GM12878 (cell line): ENCODE measurements around the gene STAT4. TPM values are rescaled to one million over a fixed set of nuclear protein-coding genes. Genes with fewer than 3 reads are reported as not detected.
A peak's percentile ranks its signal among the peaks of the same experiment; 100 is the strongest.

Experiments used
- ATAC-seq: fragments of 200-7000 bp; cut with Tn5 transposase; 3 replicates; pipeline ENCODE4 v1.9.1; 2020; ENCODE audit warnings: mild to moderate bottlenecking, moderate library complexity
- BruUV-seq: library from RNA; stranded (reverse); fragments of 400-500 nt; replicated peaks from 2 replicates; lab custom pipeline; 2021; lab: Mats Ljungman, UMichigan
- CTCF ChIA-PET: fragments of 300-600 bp; sonication (Branson Sonifier 250); formaldehyde crosslinking; extraction: SDS; loops from one replicate; lab custom pipeline; 2021; ENCODE audit warnings: inconsistent platforms; lab: Yijun Ruan, JAX
- POLR2A ChIA-PET: fragments of 350-600 bp; formaldehyde crosslinking; extraction: SDS; loops from one replicate; lab custom pipeline; 2021; ENCODE audit warnings: inconsistent platforms; lab: Charles Lee
- RAD21 ChIA-PET: fragments of 300-600 bp; sonication (Branson Sonifier 250); formaldehyde crosslinking; loops from one replicate; lab custom pipeline; 2023; ENCODE audit warnings: antibody characterized with exemption; ENCODE audit not compliant: unreplicated experiment; lab: Charles Lee
- SMC1A ChIA-PET: fragments of 300-600 bp; sonication (Branson Sonifier 250); formaldehyde crosslinking; loops from one replicate; lab custom pipeline; 2023; ENCODE audit not compliant: unreplicated experiment, uncharacterized antibody; lab: Charles Lee
- DNase-seq: peaks from one replicate; pipeline ENCODE4 v3.0.0-alpha.2; 2011; ENCODE audit warnings: low read depth, low spot score
- FAIRE-seq: peaks from 3 replicates; lab custom pipeline; 2011; peaks lifted over from hg19 to GRCh38; lab: Jason Lieb, UNC
- H2AFZ ChIP-seq: 2 replicates; pipeline ENCODE4 v1.6.0; 2011; ENCODE audit warnings: low read depth, low read length, control low read depth; ENCODE audit not compliant: control insufficient read depth
- H3K27ac ChIP-seq: 2 replicates; pipeline ENCODE4 v1.5.1; 2011; ENCODE audit warnings: control low read depth; ENCODE audit not compliant: control insufficient read depth, insufficient read depth
- H3K27me3 ChIP-seq, 2 experiments: replicated peaks in 1 of 2; 2 replicates each; pipeline versions ENCODE4 v1.6.0 to v1.6.1; 2011; ENCODE audit warnings: low read length in 1 of 2; ENCODE audit not compliant: control insufficient read depth in 2 of 2, insufficient read depth in 2 of 2
- H3K36me3 ChIP-seq, 2 experiments: 2 replicates each; pipeline ENCODE4 v1.5.1; 2011; ENCODE audit warnings: low read length in 1 of 2; ENCODE audit not compliant: control insufficient read depth in 2 of 2, insufficient read depth in 2 of 2
- H3K4me1 ChIP-seq: 2 replicates; pipeline ENCODE4 v1.6.1; 2011; ENCODE audit warnings: mild to moderate bottlenecking, low read length, moderate library complexity, mixed read lengths; ENCODE audit not compliant: control insufficient read depth, insufficient read depth
- H3K4me2 ChIP-seq: 2 replicates; pipeline ENCODE4 v1.6.0; 2011; ENCODE audit warnings: control low read depth; ENCODE audit not compliant: control insufficient read depth, insufficient read depth
- H3K4me3 ChIP-seq: fragments of 200-600 bp; sonication (generic); 2 replicates; pipeline ENCODE4 v1.5.1; 2016
- H3K79me2 ChIP-seq: 2 replicates; pipeline ENCODE4 v1.6.0; 2011; ENCODE audit warnings: low read length; ENCODE audit not compliant: control insufficient read depth, insufficient read depth
- H3K9ac ChIP-seq: 2 replicates; pipeline ENCODE4 v1.8.0; 2011; ENCODE audit warnings: low read length, control low read depth, mixed read lengths; ENCODE audit not compliant: control insufficient read depth, insufficient read depth
- H3K9me3 ChIP-seq: replicated peaks from 3 replicates; pipeline ENCODE4 v1.5.1; 2011; ENCODE audit warnings: mild to moderate bottlenecking, low read length; ENCODE audit not compliant: control insufficient read depth, insufficient read depth
- H4K20me1 ChIP-seq: 2 replicates; pipeline ENCODE4 v1.6.0; 2011; ENCODE audit not compliant: control insufficient read depth, insufficient read depth
- CREM ChIP-seq: IDR thresholded peaks from 2 replicates; pipeline ENCODE4 v1.6.1; 2014; ENCODE audit warnings: antibody characterized with exemption, low read depth
- DPF2 ChIP-seq: fragments of 450-650 bp; IDR thresholded peaks from 2 replicates; pipeline ENCODE4 v1.6.1; 2017; ENCODE audit warnings: mild to moderate bottlenecking
- GABPA ChIP-seq: IDR thresholded peaks from 2 replicates; pipeline ENCODE4 v1.6.1; 2014; ENCODE audit warnings: antibody characterized with exemption, low read depth, mild to moderate bottlenecking, inconsistent platforms
- IKZF2 ChIP-seq, 2 experiments: fragments of 450-650 bp; IDR thresholded peaks; 2 replicates each; pipeline ENCODE4 v1.6.1; 2017; ENCODE audit warnings: mild to moderate bottlenecking in 2 of 2, moderate library complexity in 2 of 2
- JUNB ChIP-seq: IDR thresholded peaks from 2 replicates; pipeline ENCODE4 v1.6.1; 2016; ENCODE audit warnings: antibody characterized with exemption, mild to moderate bottlenecking
- MEF2B ChIP-seq: fragments of 450-650 bp; IDR thresholded peaks from 2 replicates; pipeline ENCODE4 v1.6.1; 2018; ENCODE audit warnings: mild to moderate bottlenecking, moderate library complexity; ENCODE audit not compliant: partially characterized antibody, poor library complexity, severe bottlenecking
- SIN3A ChIP-seq: IDR thresholded peaks from 2 replicates; pipeline ENCODE4 v1.6.1; 2012; ENCODE audit warnings: low read depth, low read length, improper control_type of control experiment
- SPI1 ChIP-seq: IDR thresholded peaks from 2 replicates; pipeline ENCODE4 v1.6.1; 2011; ENCODE audit warnings: low read depth, mild to moderate bottlenecking, low read length, moderate library complexity, borderline replicate concordance; ENCODE audit not compliant: insufficient read depth
- SUZ12 ChIP-seq: fragments of 200-600 bp; sonication (generic); IDR thresholded peaks from one replicate; pipeline ENCODE4 v1.6.1; 2018; ENCODE audit warnings: antibody characterized with exemption, mild to moderate bottlenecking; ENCODE audit not compliant: unreplicated experiment
- whole genome bisulfite sequencing: methylation state at CpG from one replicate; pipeline ENCODE4 v1.1.6; 2016; ENCODE audit warnings: low lambda C conversion rate; ENCODE audit not compliant: insufficient replicate concordance, insufficient coverage; ENCODE audit errors: missing lambda C conversion rate; 5-methylcytosine and 5-hydroxymethylcytosine counted together
- in situ Hi-C: fragments of 300-500 bp; cut with MboI; formaldehyde crosslinking; loops from 9 replicates; pipeline ENCODE4 v1.14.3; 2018; ENCODE audit warnings: mixed read lengths
- intact Hi-C: fragments of 100-400 bp; cut with micrococcal nuclease; formaldehyde crosslinking; loops from one replicate; pipeline ENCODE4 v1.14.2; 2022; ENCODE audit not compliant: unreplicated experiment
- polyA plus RNA-seq, 11 experiments: library from polyadenylated mRNA; depleted of rRNA in 4 of 11; unstranded in 6 of 11; stranded (reverse) in 5 of 11; fragments of >200 nt; fragmentation: Nextera tagmentation in 4 of 11; fragmentation: Illumina TruSeq in 1 of 11; extraction: Ambion mirVana in 4 of 11; extraction: Trizol in 1 of 11; gene quantifications; 1 replicate in 1 of 11; 2 replicates in 10 of 11; pipeline versions ENCODE4 v1.2.1 to v1.2.3, GENCODE V29; 2011 to 2016; ENCODE audit warnings: inconsistent platforms in 2 of 11, missing spikeins in 2 of 11, low read depth in 1 of 11
- total RNA-seq, 4 experiments: library from RNA; depleted of rRNA in 3 of 4; stranded (reverse); fragments of >200 nt in 3 of 4; fragmentation: Illumina TruSeq in 1 of 4; extraction: Trizol in 1 of 4; gene quantifications; 2 replicates each; pipeline versions ENCODE4 v1.2.1 to v1.2.3, GENCODE V29; 2013 to 2021

Gene STAT4
- total and polyA plus RNA-seq, 10 of the 15 experiments (the other 5 are each of a cell fraction or from before 2014, with no cell fraction given) = 3.1 to 9.3 (median 7.1) TPM

DNA sequence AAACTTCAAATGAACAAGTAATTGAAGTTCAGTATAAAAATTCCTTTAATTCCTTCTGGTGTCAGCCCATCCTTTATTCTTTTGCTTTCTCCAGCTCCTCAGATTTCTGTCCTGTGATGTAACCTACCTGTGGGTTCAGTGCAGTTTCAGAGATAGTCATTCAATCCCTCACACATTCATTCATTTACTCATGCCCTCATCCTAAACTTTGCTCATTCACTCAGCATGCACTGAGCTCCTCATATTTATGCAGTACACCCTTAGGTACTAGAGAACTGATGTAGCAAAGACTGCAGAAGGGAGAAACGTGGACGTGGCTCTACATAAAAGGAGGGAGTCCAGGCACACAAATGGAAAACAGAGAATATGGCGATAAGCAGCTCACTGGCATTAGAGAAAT lies 91.5 kb downstream of the STAT4 start:
- H3K4me1 ChIP-seq = no peaks in the 10 kb centered on the region
- ATAC-seq (peak; percentile 34; the same call in 1 of the 3 replicates), FAIRE-seq (no peak), DNase-seq (no peak)
- ChIA-PET CTCF (interaction anchor here (0.6 to 2.9 kb wide), 5 partner anchors 9 to 196 kb away, joined by 3 to 17 read pairs (median 6); no protein-coding TSS in a partner anchor), SMC1A (interaction anchor here (1.2 to 2.9 kb wide), 4 partner anchors 8 to 99 kb away, joined by 3 to 20 read pairs (median 6); no protein-coding TSS in a partner anchor), POLR2A (interaction anchor here (0.6 kb wide), 1 partner anchor 635 kb away, joined by 3 read pairs; no protein-coding TSS in a partner anchor), RAD21 (interaction anchor here (1.3 kb wide), 1 partner anchor 96 kb away, joined by 6 read pairs; no protein-coding TSS in a partner anchor)
- no TSS peak for BruUV-seq
- no peak overlapping the region for H3K4me2 ChIP-seq
- no peak overlapping the region for H3K4me3 ChIP-seq
- H3K27me3 ChIP-seq = no peaks in the 10 kb centered on the region
- H4K20me1 ChIP-seq = no peaks in the 10 kb centered on the region
- 12% methylated on average over 3 of the region's 3 CpGs for WGBS
- H3K36me3 ChIP-seq = no peaks in the 10 kb centered on the region
- in situ Hi-C loops = loop anchor here (10.0 kb wide), 1 partner anchor 465 kb away; no protein-coding TSS in a partner anchor
- TF ChIP-seq JUNB (peak; percentile 22; the same call in 1 of the 2 replicates), SIN3A (no peak)
- no peak overlapping the region for H3K27ac ChIP-seq
- no peak overlapping the region for H2AFZ ChIP-seq
- no peak overlapping the region for H3K9ac ChIP-seq
- no peaks in the 10 kb centered on the region for H3K79me2 ChIP-seq
- H3K9me3 ChIP-seq = no peaks in the 10 kb centered on the region
- intact Hi-C loops = loop anchor here (10.0 kb wide), 1 partner anchor 245 kb away; no protein-coding TSS in a partner anchor

- WGBS = 0% methylated on average over 2 of the region's 2 CpGs
- TF ChIP-seq SUZ12 (no peak), CREM (no peak), GABPA (no peak), IKZF2 (IDR thresholded peaks at IDR 0.05) (no peak), MEF2B (no peak), DPF2 (no peak), SPI1 (peak; percentile 38; the same call in 1 of the 2 replicates)
- RAD21 ChIA-PET = interaction anchor here (1.1 kb wide), 1 partner anchor 99 kb away, joined by 6 read pairs; no protein-coding TSS in a partner anchor
- H3K4me3 ChIP-seq = no peak overlapping the region
- H3K79me2 ChIP-seq = no peaks in the 10 kb centered on the region
- H3K36me3 ChIP-seq = no peaks in the 10 kb centered on the region
- in situ Hi-C loops = loop anchor here (10.0 kb wide), 1 partner anchor 469 kb away; no protein-coding TSS in a partner anchor
- no peak overlapping the region for H3K27ac ChIP-seq
- no peak overlapping the region for H3K4me2 ChIP-seq
- BruUV-seq = no TSS peak
- no peaks in the 10 kb centered on the region for H3K27me3 ChIP-seq
- ATAC-seq = peak; percentile 69
- no peak overlapping the region for H2AFZ ChIP-seq
- FAIRE-seq = no peak
- intact Hi-C loops = loop anchor here (10.0 kb wide), 1 partner anchor 249 kb away; no protein-coding TSS in a partner anchor
- POLR2A ChIA-PET = no interaction called here
- SMC1A ChIA-PET = interaction anchor here (1.0 to 8.2 kb wide), 2 partner anchors 15 to 96 kb away, joined by 3 to 393 read pairs; partner anchors contain the start of gene STAT4
- H3K9ac ChIP-seq = no peak overlapping the region
- H4K20me1 ChIP-seq = no peaks in the 10 kb centered on the region
- H3K9me3 ChIP-seq = no peaks in the 10 kb centered on the region
- H3K4me1 ChIP-seq = peaks cover 3% of the 10 kb centered on the region
- no peak for DNase-seq
- CTCF ChIA-PET = interaction anchor here (1.2 kb wide), 1 partner anchor 99 kb away, joined by 9 read pairs; no protein-coding TSS in a partner anchor
These were observed 94.6 kb downstream of the STAT4 start for GRCh38 chr2:191056228-191056627.
